ENCODE data around the gene CSN3.

Gene CSN3

DNA sequence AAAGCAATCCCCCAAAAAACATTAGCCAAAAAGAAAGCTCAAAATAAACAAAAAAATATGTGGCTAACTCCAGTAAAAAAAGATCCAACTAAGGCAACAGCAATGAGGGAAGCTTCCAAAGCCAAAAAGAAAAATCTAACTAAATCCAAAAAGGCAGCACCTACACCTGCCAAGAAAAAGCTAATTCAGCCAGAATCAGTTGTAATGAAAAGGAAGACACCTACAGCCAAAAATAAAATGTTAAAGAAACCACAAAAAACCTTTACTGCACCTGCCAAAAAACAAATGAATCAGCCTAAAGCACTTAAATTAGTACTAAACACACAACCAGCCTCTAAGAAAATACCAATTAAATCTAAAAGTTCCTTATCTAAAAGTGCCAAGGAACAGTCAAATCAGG lies 55.2 kb downstream of the CSN3 start:
- DNase-seq: no peak

DNA sequence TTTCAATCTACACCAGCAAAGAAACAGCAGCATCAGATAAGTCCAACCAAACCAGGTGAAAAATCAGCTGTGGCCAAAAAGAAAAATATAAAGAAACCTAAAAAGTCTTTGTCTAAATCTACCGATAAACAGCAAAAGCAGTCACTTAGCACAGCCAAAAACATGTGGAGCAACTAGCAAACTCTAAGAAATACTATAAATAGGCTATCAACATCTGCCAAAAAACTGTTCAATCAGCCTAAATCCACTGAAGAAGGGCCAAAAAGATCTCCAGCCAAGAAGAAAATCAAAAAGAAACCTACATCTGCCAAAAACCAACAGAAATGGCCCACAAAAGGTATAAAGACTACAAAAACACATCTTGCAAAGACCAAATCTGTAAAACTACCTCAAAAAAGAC lies 55.7 kb downstream of the CSN3 start:
- no peak for DNase-seq

DNA sequence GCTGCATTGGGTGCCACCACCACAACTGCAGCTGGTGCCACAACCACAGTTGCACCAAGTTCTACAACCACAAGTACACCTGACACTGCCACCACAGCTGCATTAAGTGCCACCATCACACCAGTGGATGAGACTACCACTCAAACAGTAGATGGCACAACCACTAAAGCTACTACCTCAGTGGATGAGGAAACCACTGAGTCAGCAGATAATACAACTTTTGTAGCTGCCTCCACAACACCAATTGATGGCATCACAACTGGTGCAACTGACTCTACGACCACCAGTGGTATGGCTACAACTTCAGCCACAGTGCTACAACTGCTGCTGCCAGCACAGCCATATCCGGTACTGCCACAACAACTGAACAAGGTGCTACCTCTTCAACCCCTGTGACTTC lies 57.2 kb downstream of the CSN3 start:
- no peak for DNase-seq

DNA sequence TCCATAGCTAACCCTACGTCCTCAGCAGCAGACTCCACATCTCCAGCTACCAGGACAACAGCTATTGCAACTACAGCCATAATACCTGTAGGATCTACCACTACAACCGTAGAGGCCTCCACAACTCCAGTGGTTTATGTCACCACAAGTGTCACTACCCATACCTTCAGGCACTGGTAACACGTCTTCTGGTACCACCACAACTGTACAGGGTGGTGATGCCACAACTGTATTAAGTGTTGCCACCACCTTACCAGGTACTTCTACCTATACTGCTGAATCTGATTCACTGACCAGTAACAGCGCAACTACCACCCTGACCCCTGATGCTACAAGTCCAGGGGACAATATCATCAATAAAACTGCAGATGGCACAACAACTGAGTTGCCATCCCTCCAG lies 57.8 kb downstream of the CSN3 start:
- no peak for DNase-seq
